ENCODE measurements around the gene SLC16A2. TPM values are rescaled to one million over a fixed set of nuclear protein-coding genes. Genes with fewer than 3 reads are reported as not detected.
"Not testable (repeated sequence)": the region's sequence is repeated elsewhere in the genome, so short reads cannot be mapped to it uniquely, and the experiment has no call there.

SLC16A2 gene
- total and polyA plus RNA-seq, 8 donors, result 16.4 to 29.6 (median 23.8) TPM

GRCh38 chrX:74453178-74453577 lies 31.9 kb downstream of the SLC16A2 start:
- Histone ChIP-seq H3K27me3 (no peaks in the 10 kb centered on the region), H3K27ac (no peak overlapping the region), H3K4me3 (no peak overlapping the region), H3K36me3 (no peaks in the 10 kb centered on the region), H3K4me1 (no peaks in the 10 kb centered on the region), H3K9me3 (no peaks in the 10 kb centered on the region)
- DNase-seq (no peak), ATAC-seq (no peak)
- intact Hi-C loops (cut with DNase I), result no loop called here
- TF ChIP-seq CTCF (IDR thresholded peaks at IDR 0.05), result no peak

- intact Hi-C loops (cut with DNase I); H3K9me3 ChIP-seq; H3K4me1 ChIP-seq; ATAC-seq; DNase-seq; H3K4me3 ChIP-seq; H3K36me3 ChIP-seq; H3K27ac ChIP-seq; H3K27me3 ChIP-seq: not testable (repeated sequence)
These were observed 32.9 kb downstream of the SLC16A2 start for GRCh38 chrX:74454233-74454632.

- Histone ChIP-seq H3K27ac (no peak overlapping the region), H3K4me3 (no peak overlapping the region), H3K9me3 (no peaks in the 10 kb centered on the region), H3K36me3 (no peaks in the 10 kb centered on the region), H3K4me1 (no peaks in the 10 kb centered on the region), H3K27me3 (no peaks in the 10 kb centered on the region)
- DNase-seq (no peak), ATAC-seq (peak; percentile 17)
- TF ChIP-seq CTCF (IDR thresholded peaks at IDR 0.05), result no peak
- intact Hi-C loops (cut with DNase I), result no loop called here
These were observed 37.4 kb downstream of the SLC16A2 start for GRCh38 chrX:74458736-74459135.

GRCh38 chrX:74461384-74461783 lies 40.1 kb downstream of the SLC16A2 start:
- intact Hi-C loops (cut with DNase I), result no loop called here
- ATAC-seq (no peak), DNase-seq (no peak)
- peaks cover 0 to 3% of the 10 kb centered on the region in 2 donors for H3K27me3 ChIP-seq
- no peak for TF ChIP-seq CTCF (IDR thresholded peaks at IDR 0.05)
- no peaks in the 10 kb centered on the region for H3K36me3 ChIP-seq
- H3K9me3 ChIP-seq, result no peaks in the 10 kb centered on the region
- no peak overlapping the region for H3K27ac ChIP-seq
- no peaks in the 10 kb centered on the region for H3K4me1 ChIP-seq
- no peak overlapping the region for H3K4me3 ChIP-seq

GRCh38 chrX:74464722-74465121 lies 43.4 kb downstream of the SLC16A2 start:
- Histone ChIP-seq H3K4me3 (no peak overlapping the region), H3K27ac (no peak overlapping the region), H3K4me1 (no peaks in the 10 kb centered on the region), H3K27me3 (peaks cover 0 to 4% of the 10 kb centered on the region in 2 donors), H3K9me3 (no peaks in the 10 kb centered on the region), H3K36me3 (no peaks in the 10 kb centered on the region)
- no peak for DNase-seq
- no peak for ATAC-seq
- no peak for TF ChIP-seq CTCF (IDR thresholded peaks at IDR 0.05)
- intact Hi-C loops (cut with DNase I), result no loop called here

- no peaks in the 10 kb centered on the region for H3K4me1 ChIP-seq
- DNase-seq (no peak), ATAC-seq (peak; percentile 50)
- H3K27me3 ChIP-seq, result peaks cover 0 to 4% of the 10 kb centered on the region in 2 donors
- H3K4me3 ChIP-seq, result no peak overlapping the region
- no peaks in the 10 kb centered on the region for H3K36me3 ChIP-seq
- H3K9me3 ChIP-seq, result no peaks in the 10 kb centered on the region
- no peak overlapping the region for H3K27ac ChIP-seq
- intact Hi-C loops (cut with DNase I), result no loop called here
- TF ChIP-seq CTCF (IDR thresholded peaks at IDR 0.05), result no peak
These were observed 44.1 kb downstream of the SLC16A2 start for GRCh38 chrX:74465424-74465823.
